A549 (cell line): ENCODE measurements around the gene SPSB4. TPM values are rescaled to one million over a fixed set of nuclear protein-coding genes. Genes with fewer than 3 reads are reported as not detected.

ENCODE experiments used
- ATAC-seq, 2 experiments: fragments of 200-7000 bp in 1 of 2; fragments of >200 bp in 1 of 2; cut with Nextera tagmentation in 1 of 2; cut with Tn5 transposase in 1 of 2; 3 replicates each; pipeline versions ENCODE4 v1.8.0 to v1.9.1; 2018 to 2020; ENCODE audit warnings: mild to moderate bottlenecking in 1 of 2, moderate library complexity in 1 of 2
- CTCF ChIA-PET: fragments of 300-600 bp; sonication (Branson Sonifier 250); formaldehyde crosslinking; extraction: SDS; loops from one replicate; lab custom pipeline; 2021; ENCODE audit warnings: antibody characterized with exemption, inconsistent platforms; lab: Yijun Ruan, JAX
- POLR2A ChIA-PET: fragments of 350-600 bp; formaldehyde crosslinking; extraction: SDS; loops from one replicate; lab custom pipeline; 2021; ENCODE audit warnings: antibody characterized with exemption, inconsistent platforms; lab: Yijun Ruan, JAX
- DNase-seq, 2 experiments: peaks; one replicate each; pipeline versions ENCODE4 v3.0.0 to v3.0.0-alpha.2; 2011 to 2016; ENCODE audit warnings: low read depth in 1 of 2, low spot score in 1 of 2
- FAIRE-seq: peaks from 2 replicates; lab custom pipeline; 2011; peaks lifted over from hg19 to GRCh38; lab: Jason Lieb, UNC
- H3K27ac ChIP-seq, 2 experiments: fragments of >200 bp; sonication (Bioruptor Twin); formaldehyde crosslinking; 3 replicates each; pipeline ENCODE4 v1.5.1; 2016 to 2017
- H3K4me1 ChIP-seq: fragments of >200 bp; sonication (Bioruptor Twin); formaldehyde crosslinking; 3 replicates; pipeline ENCODE4 v1.6.1; 2016
- H3K4me2 ChIP-seq: fragments of >200 bp; sonication (Bioruptor Twin); formaldehyde crosslinking; 3 replicates; pipeline ENCODE4 v1.6.1; 2016
- H3K4me3 ChIP-seq: fragments of >200 bp; sonication (Bioruptor Twin); formaldehyde crosslinking; 3 replicates; pipeline ENCODE4 v1.5.1; 2016
- H3K9me3 ChIP-seq: fragments of >200 bp; sonication (Bioruptor Twin); formaldehyde crosslinking; 3 replicates; pipeline ENCODE4 v1.6.1; 2016
- BCL3 ChIP-seq: fragments of >200 bp; sonication (Bioruptor Twin); formaldehyde crosslinking; IDR thresholded peaks from 3 replicates; pipeline ENCODE4 v1.6.1; 2016
- BHLHE40 ChIP-seq: IDR thresholded peaks from 2 replicates; pipeline ENCODE4 v1.6.1; 2012; ENCODE audit warnings: low read depth, low read length, inconsistent platforms
- CBX2 ChIP-seq: fragments of 200-600 bp; sonication (generic); IDR thresholded peaks from 2 replicates; pipeline ENCODE4 v1.6.1; 2016; ENCODE audit warnings: low read depth, mild to moderate bottlenecking, borderline replicate concordance
- CHD4 ChIP-seq: fragments of 200-600 bp; sonication (generic); IDR thresholded peaks from 2 replicates; pipeline ENCODE4 v1.6.1; 2016; ENCODE audit warnings: antibody characterized with exemption, mild to moderate bottlenecking, borderline replicate concordance
- CTCF ChIP-seq: fragments of >200 bp; sonication (Bioruptor Twin); formaldehyde crosslinking; IDR thresholded peaks from 3 replicates; pipeline ENCODE4 v1.5.1; 2016
- FOXS1 ChIP-seq: fragments of 250-450 bp; sonication (Bioruptor Pico); IDR thresholded peaks from 2 replicates; pipeline ENCODE4 v1.5.0; 2020; ENCODE audit warnings: mild to moderate bottlenecking, moderate library complexity
- HDAC2 ChIP-seq: fragments of 200-600 bp; sonication (generic); IDR thresholded peaks from 2 replicates; pipeline ENCODE4 v1.6.1; 2016
- JUN ChIP-seq, 2 experiments: fragments of >200 bp; sonication (Bioruptor Twin); formaldehyde crosslinking; IDR thresholded peaks; 2 replicates in 1 of 2; 3 replicates in 1 of 2; pipeline ENCODE4 v1.6.1; 2016 to 2017
- JUNB ChIP-seq: fragments of >200 bp; sonication (Bioruptor Twin); formaldehyde crosslinking; IDR thresholded peaks from 2 replicates; pipeline ENCODE4 v1.6.1; 2016
- NPAS2 ChIP-seq: fragments of 250-450 bp; sonication (Bioruptor Pico); IDR thresholded peaks from 2 replicates; pipeline ENCODE4 v1.8.0; 2022; ENCODE audit warnings: mild to moderate bottlenecking, moderate library complexity, borderline replicate concordance
- PBX3 ChIP-seq: IDR thresholded peaks from 2 replicates; pipeline ENCODE4 v1.6.1; 2012
- PHF8 ChIP-seq: fragments of 200-600 bp; sonication (generic); IDR thresholded peaks from 2 replicates; pipeline ENCODE4 v1.6.1; 2016; ENCODE audit warnings: low read depth, mild to moderate bottlenecking, antibody characterized with exemption, moderate library complexity, borderline replicate concordance
- RAD21 ChIP-seq, 2 experiments: fragments of >200 bp in 1 of 2; sonication (Bioruptor Twin) in 1 of 2; formaldehyde crosslinking in 1 of 2; IDR thresholded peaks in 1 of 2; conservative IDR thresholded peaks in 1 of 2; 2 replicates in 1 of 2; 3 replicates in 1 of 2; pipeline ENCODE4 v1.6.1; 2012 to 2018; ENCODE audit warnings: inconsistent platforms in 1 of 2
- ZC3H11A ChIP-seq: fragments of 450-650 bp; IDR thresholded peaks from 2 replicates; pipeline ENCODE4 v1.6.1; 2014; ENCODE audit warnings: antibody characterized with exemption, mild to moderate bottlenecking
- ZSCAN20 ChIP-seq: fragments of 250-450 bp; sonication (Bioruptor Pico); IDR thresholded peaks from 2 replicates; pipeline ENCODE4 v1.8.0; 2022; ENCODE audit warnings: mild to moderate bottlenecking, moderate library complexity
- WGBS: methylation state at CpG from one replicate; pipeline ENCODE4 v1.1.6; 2017; ENCODE audit errors: missing lambda C conversion rate; 5-methylcytosine and 5-hydroxymethylcytosine counted together
- polyA plus RNA-seq, 4 experiments: library from polyadenylated mRNA; depleted of rRNA in 3 of 4; stranded (reverse); fragments of >200 nt; fragmentation: RNase III in 1 of 4; extraction: RNeasy Plus Mini Kit Qiagen cat#74134 plus additional on column Dnase treatment in 1 of 4; gene quantifications; 2 replicates in 3 of 4; 3 replicates in 1 of 4; pipeline ENCODE4 v1.2.3, GENCODE V29; 2011 to 2017

SPSB4 gene
- polyA plus RNA-seq, 2 of the 4 experiments (the other 2 are of a cell fraction), result 0.03 to 0.04 TPM

- ChIA-PET CTCF (interaction anchor here (1.2 kb wide), 1 partner anchor 48 kb away, joined by 4 read pairs; no protein-coding TSS in a partner anchor), POLR2A (no interaction called here)
- Histone ChIP-seq H3K27ac (no peak overlapping the region), H3K4me3 (no peak overlapping the region), H3K4me1 (no peaks in the 10 kb centered on the region), H3K4me2 (no peak overlapping the region), H3K9me3 (no peaks in the 10 kb centered on the region)
- DNase-seq, result no peak
- ATAC-seq, result no peak
- TF ChIP-seq RAD21 (conservative IDR thresholded peaks at IDR 0.05 in 1 of 2, IDR thresholded peaks at IDR 0.05 in 1 of 2) (no peak), BCL3 (no peak), JUNB (no peak), BHLHE40 (no peak), CBX2 (no peak)
- FAIRE-seq, result no peak
Observed at GRCh38 chr3:141143517-141143916, 92.4 kb downstream of the SPSB4 start.

GRCh38 chr3:141146979-141147470 is 95.9 kb downstream of the SPSB4 start:
- CTCF ChIA-PET, result no interaction called here
- FAIRE-seq (no peak), ATAC-seq (no peak), DNase-seq (no peak)
- Histone ChIP-seq H3K9me3 (no peaks in the 10 kb centered on the region), H3K4me3 (no peak overlapping the region), H3K27ac (no peak overlapping the region), H3K4me2 (no peak overlapping the region), H3K4me1 (no peaks in the 10 kb centered on the region)
- WGBS, result 54% methylated on average over 9 of the region's 11 CpGs
- POLR2A ChIA-PET, result no interaction called here
- TF ChIP-seq HDAC2, result no peak
- TF ChIP-seq PHF8, result no peak
- TF ChIP-seq NPAS2, result no peak
- no peak for TF ChIP-seq FOXS1 (CRISPR knock-in tag)
- no peak for TF ChIP-seq JUNB
- TF ChIP-seq CHD4, result no peak
- TF ChIP-seq ZSCAN20, result no peak
- TF ChIP-seq BCL3, result no peak
- no peak for TF ChIP-seq BHLHE40
- no peak for TF ChIP-seq PBX3
- no peak for TF ChIP-seq CTCF
- TF ChIP-seq JUN (IDR thresholded peaks at IDR 0.05), result no peak

GRCh38 chr3:141147657-141148056 is 96.5 kb downstream of the SPSB4 start:
- POLR2A ChIA-PET, result no interaction called here
- no peak for DNase-seq
- Histone ChIP-seq H3K9me3 (no peaks in the 10 kb centered on the region), H3K4me2 (no peak overlapping the region), H3K4me1 (no peaks in the 10 kb centered on the region), H3K27ac (no peak overlapping the region), H3K4me3 (no peak overlapping the region)
- 31% methylated on average over 9 of the region's 9 CpGs for WGBS
- no peak for FAIRE-seq
- CTCF ChIA-PET, result no interaction called here
- TF ChIP-seq BCL3, result no peak
- no peak for TF ChIP-seq ZC3H11A
- peak; percentile 24 to 50; a peak in 4 of 6 replicates for ATAC-seq
